ENCODE results near the gene C1QA. TPM values are rescaled to one million over a fixed set of nuclear protein-coding genes. Genes with fewer than 3 reads are reported as not detected.
"Not testable (repeated sequence)": the region's sequence is repeated elsewhere in the genome, so short reads cannot be mapped to it uniquely, and the experiment has no call there.

Gene C1QA
- total RNA-seq, 5 donors from 2014 or later (not counting 1 experiment from before 2014, with no cell fraction given), result 0.33 to 1.3 (median 0.93) TPM; not detected in 1

DNA sequence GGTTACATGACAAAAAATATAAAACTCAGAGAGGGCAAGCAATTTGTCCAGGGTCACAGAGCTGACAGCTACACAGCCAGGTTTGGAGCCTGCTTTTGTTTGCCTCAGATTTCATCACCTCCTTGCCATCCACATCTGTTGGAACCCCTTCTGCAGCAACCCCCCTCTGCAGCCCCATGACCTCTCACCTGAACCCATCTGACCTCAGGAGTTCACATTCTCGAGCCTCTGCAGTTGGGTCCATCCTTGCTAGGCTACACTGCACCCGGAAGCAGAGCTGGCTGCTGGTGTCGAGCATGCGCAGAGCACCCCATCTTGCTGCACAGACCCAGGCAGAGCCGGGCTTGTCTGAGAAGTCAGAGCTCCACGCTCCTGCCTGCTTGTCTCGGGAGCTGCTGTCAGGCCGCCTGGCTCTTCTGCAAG is 26.6 kb downstream of the C1QA start:
- Histone ChIP-seq H3K27ac (ENCODE audit: low read length) (no peak overlapping the region), H3K36me3 (ENCODE audit: control insufficient read depth in 2 of 2, extremely low read depth in 1 of 2, insufficient read depth in 1 of 2, low read length in 1 of 2) (no peaks in the 10 kb centered on the region), H3K4me1 (ENCODE audit: control insufficient read depth in 1 of 2, extremely low read depth in 1 of 2, insufficient read depth in 2 of 2, low read length in 2 of 2) (no peaks in the 10 kb centered on the region), H3K27me3 (replicated peaks in 1 of 2; ENCODE audit: control insufficient read depth in 2 of 2, extremely low read depth in 1 of 2, insufficient read depth in 2 of 2, low read length in 1 of 2) (peaks cover 0 to 43% of the 10 kb centered on the region in 2 experiments), H3K9me3 (no peaks in the 10 kb centered on the region), H3K4me3 (ENCODE audit: control insufficient read depth in 1 of 2, extremely low read depth in 1 of 2, low read length in 1 of 2) (no peak overlapping the region)
- POLR2A ChIA-PET, result no interaction called here
- DNase-seq (no peak), ATAC-seq (replicated peaks in 1 of 4) (no peak)
- Mint-ChIP-seq H3K9me3 (no peaks in the 10 kb centered on the region), H3K4me3 (no peak overlapping the region), H3K27ac (no peak overlapping the region), H3K36me3 (no peaks in the 10 kb centered on the region), H3K4me1 (no peaks in the 10 kb centered on the region), H3K27me3 (peaks cover 32 to 40% of the 10 kb centered on the region in 2 donors)
- CTCF ChIA-PET, result no interaction called here
- WGBS (ENCODE audit: insufficient coverage), result 89% methylated on average over 7 of the region's 8 CpGs

DNA sequence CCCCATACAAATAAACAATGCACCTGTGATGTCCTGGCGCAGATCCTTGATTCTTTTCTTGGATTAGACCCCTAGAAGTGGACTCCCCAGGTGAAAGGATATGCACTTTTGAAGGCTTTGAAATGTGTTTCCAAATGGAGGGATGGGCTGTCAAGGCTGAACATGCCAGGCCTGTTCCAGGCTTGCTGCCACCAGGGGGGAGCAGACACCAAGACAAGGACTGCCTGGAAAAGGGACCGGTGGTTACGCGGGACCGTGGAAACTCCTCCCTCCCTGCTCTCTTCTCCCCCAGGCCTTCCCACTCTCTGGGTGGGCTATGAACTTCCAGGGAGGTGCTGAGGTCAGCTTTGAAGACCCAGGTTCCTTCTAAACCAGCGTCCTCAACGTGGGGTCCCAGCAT is 29.3 kb downstream of the C1QA start:
- H3K27ac Mint-ChIP-seq, result no peak overlapping the region
- Histone ChIP-seq H3K27me3 (replicated peaks in 1 of 2; ENCODE audit: control insufficient read depth in 2 of 2, extremely low read depth in 1 of 2, insufficient read depth in 2 of 2, low read length in 1 of 2) (peaks cover 0 to 38% of the 10 kb centered on the region in 2 experiments), H3K9me3 (no peaks in the 10 kb centered on the region), H3K27ac (ENCODE audit: low read length) (no peak overlapping the region), H3K4me3 (ENCODE audit: control insufficient read depth in 1 of 2, extremely low read depth in 1 of 2, low read length in 1 of 2) (no peak overlapping the region), H3K36me3 (ENCODE audit: control insufficient read depth in 2 of 2, extremely low read depth in 1 of 2, insufficient read depth in 1 of 2, low read length in 1 of 2) (no peaks in the 10 kb centered on the region), H3K4me1 (ENCODE audit: control insufficient read depth in 1 of 2, extremely low read depth in 1 of 2, insufficient read depth in 2 of 2, low read length in 2 of 2) (no peaks in the 10 kb centered on the region)
- H3K9me3 Mint-ChIP-seq, result no peaks in the 10 kb centered on the region
- POLR2A ChIA-PET, result no interaction called here
- ATAC-seq (replicated peaks in 1 of 4) (no peak), DNase-seq (no peak)
- H3K4me1 Mint-ChIP-seq, result no peaks in the 10 kb centered on the region
- H3K36me3 Mint-ChIP-seq, result no peaks in the 10 kb centered on the region
- peaks cover 26 to 42% of the 10 kb centered on the region in 2 donors for H3K27me3 Mint-ChIP-seq
- CTCF ChIA-PET, result no interaction called here
- H3K4me3 Mint-ChIP-seq, result no peak overlapping the region
- 82% methylated on average over 5 of the region's 7 CpGs for WGBS (ENCODE audit: insufficient coverage)

DNA sequence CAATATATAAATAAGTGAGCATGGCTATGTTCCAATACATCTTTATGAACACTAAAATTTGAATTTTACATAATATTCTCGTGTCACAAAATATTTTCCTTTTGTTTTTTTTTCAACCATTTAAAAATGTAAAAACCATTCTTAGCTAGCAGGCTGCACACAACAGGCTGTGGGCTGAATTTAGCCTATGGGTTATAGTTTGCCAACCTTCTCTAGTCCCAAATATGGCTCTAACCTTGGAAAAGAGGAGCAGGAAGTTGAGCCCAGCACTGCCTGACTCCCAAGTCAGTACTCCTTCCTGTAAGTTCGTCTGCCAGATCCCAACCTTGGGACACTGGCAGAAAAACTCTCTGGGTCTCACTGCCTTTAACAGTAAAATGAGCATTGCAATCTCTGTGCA is 30.0 kb downstream of the C1QA start:
- H3K36me3 ChIP-seq (ENCODE audit: control insufficient read depth in 2 of 2, extremely low read depth in 1 of 2, insufficient read depth in 1 of 2, low read length in 1 of 2), result no peaks in the 10 kb centered on the region
- H3K9me3 ChIP-seq, result no peaks in the 10 kb centered on the region
- no peaks in the 10 kb centered on the region for H3K9me3 Mint-ChIP-seq
- ChIA-PET POLR2A (no interaction called here), CTCF (no interaction called here)
- ATAC-seq (replicated peaks in 1 of 4) (no peak), DNase-seq (no peak)
- no peak overlapping the region for H3K27ac ChIP-seq (ENCODE audit: low read length)
- H3K4me3 ChIP-seq (ENCODE audit: control insufficient read depth in 1 of 2, extremely low read depth in 1 of 2, low read length in 1 of 2), result no peak overlapping the region
- H3K36me3 Mint-ChIP-seq, result no peaks in the 10 kb centered on the region
- H3K4me3 Mint-ChIP-seq, result no peak overlapping the region
- 20% methylated on average over 1 of the region's 2 CpGs for WGBS (ENCODE audit: insufficient coverage)
- peaks cover 24 to 47% of the 10 kb centered on the region in 2 donors for H3K27me3 Mint-ChIP-seq
- H3K27ac Mint-ChIP-seq, result no peak overlapping the region
- peaks cover 0 to 35% of the 10 kb centered on the region in 2 experiments for H3K27me3 ChIP-seq (replicated peaks in 1 of 2; ENCODE audit: control insufficient read depth in 2 of 2, extremely low read depth in 1 of 2, insufficient read depth in 2 of 2, low read length in 1 of 2)
- H3K4me1 Mint-ChIP-seq, result no peaks in the 10 kb centered on the region
- no peaks in the 10 kb centered on the region for H3K4me1 ChIP-seq (ENCODE audit: control insufficient read depth in 1 of 2, extremely low read depth in 1 of 2, insufficient read depth in 2 of 2, low read length in 2 of 2)

DNA sequence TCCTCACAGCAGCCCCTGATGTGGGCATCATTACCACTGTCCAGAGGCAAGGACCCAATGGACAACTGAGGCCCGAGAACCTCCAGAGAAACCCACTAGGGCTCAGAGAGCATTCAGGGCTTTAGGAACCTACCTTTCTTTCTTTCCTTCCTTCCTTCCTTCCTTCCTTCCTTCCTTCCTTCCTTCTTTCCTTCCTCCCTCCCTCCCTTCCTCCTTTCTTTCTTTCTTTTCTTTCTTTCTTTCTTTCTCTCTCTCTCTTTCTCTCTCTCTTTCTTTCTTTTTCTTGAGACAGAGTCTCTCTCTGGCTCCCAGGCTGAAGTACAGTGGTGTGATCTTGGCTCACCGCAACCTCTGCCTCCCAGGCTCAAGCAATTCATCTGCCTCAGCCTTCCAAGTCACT is 32.4 kb downstream of the C1QA start:
- not testable (repeated sequence) for H3K4me1 Mint-ChIP-seq, H3K27ac Mint-ChIP-seq

DNA sequence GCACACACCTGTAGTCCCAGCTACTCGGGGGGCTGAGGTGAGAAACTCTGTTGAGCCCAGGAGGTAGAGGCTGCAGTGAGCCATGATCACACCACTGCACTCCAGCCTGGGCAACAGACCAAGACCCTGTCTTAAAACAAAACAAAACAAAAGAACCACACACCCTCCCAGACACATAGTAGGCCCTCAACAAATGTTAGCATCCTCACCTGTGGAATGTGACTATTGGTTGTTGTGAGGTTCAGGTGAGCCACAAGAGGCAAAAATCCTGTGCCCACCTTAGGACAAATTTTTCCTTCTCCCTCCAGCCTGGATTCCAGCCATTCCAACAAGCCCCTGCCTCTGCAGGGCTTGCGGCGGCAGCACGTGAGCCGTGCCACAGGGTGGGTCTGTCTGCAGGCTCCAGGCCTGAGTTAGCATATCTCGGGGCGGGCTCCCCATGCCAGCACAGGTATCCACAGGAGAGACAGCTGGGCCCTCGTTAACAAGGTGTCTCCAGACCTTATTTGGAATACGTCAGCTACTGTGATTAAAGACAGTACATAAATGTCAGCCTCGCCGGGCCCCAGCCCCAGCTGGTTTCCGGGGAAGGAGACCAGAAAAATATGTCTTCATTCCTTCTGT is 34.0 kb downstream of the C1QA start:
- Histone ChIP-seq H3K4me1 (ENCODE audit: control insufficient read depth in 1 of 2, extremely low read depth in 1 of 2, insufficient read depth in 2 of 2, low read length in 2 of 2) (no peaks in the 10 kb centered on the region), H3K27ac (ENCODE audit: low read length) (no peak overlapping the region), H3K36me3 (ENCODE audit: control insufficient read depth in 2 of 2, extremely low read depth in 1 of 2, insufficient read depth in 1 of 2, low read length in 1 of 2) (no peaks in the 10 kb centered on the region), H3K27me3 (replicated peaks in 1 of 2; ENCODE audit: control insufficient read depth in 2 of 2, extremely low read depth in 1 of 2, insufficient read depth in 2 of 2, low read length in 1 of 2) (peaks cover 0 to 55% of the 10 kb centered on the region in 2 experiments), H3K4me3 (ENCODE audit: control insufficient read depth in 1 of 2, extremely low read depth in 1 of 2, low read length in 1 of 2) (no peak overlapping the region), H3K9me3 (no peaks in the 10 kb centered on the region)
- H3K9me3 Mint-ChIP-seq, result no peaks in the 10 kb centered on the region
- DNase-seq (no peak), ATAC-seq (replicated peaks in 1 of 4) (no peak)
- POLR2A ChIA-PET, result no interaction called here
- H3K4me1 Mint-ChIP-seq, result no peaks in the 10 kb centered on the region
- no peak overlapping the region for H3K4me3 Mint-ChIP-seq
- 57% methylated on average over 10 of the region's 12 CpGs for whole genome bisulfite sequencing (ENCODE audit: insufficient coverage)
- H3K27ac Mint-ChIP-seq, result no peak overlapping the region
- CTCF ChIA-PET, result no interaction called here
- no peaks in the 10 kb centered on the region for H3K36me3 Mint-ChIP-seq
- peaks cover 28 to 64% of the 10 kb centered on the region in 2 donors for H3K27me3 Mint-ChIP-seq

More for the DNA sequence above, 32.4 kb downstream of the C1QA start:
- POLR2A ChIA-PET; H3K4me3 Mint-ChIP-seq; H3K36me3 ChIP-seq (ENCODE audit: control insufficient read depth in 2 of 2, extremely low read depth in 1 of 2, insufficient read depth in 1 of 2, low read length in 1 of 2); H3K9me3 Mint-ChIP-seq; H3K4me1 ChIP-seq (ENCODE audit: control insufficient read depth in 1 of 2, extremely low read depth in 1 of 2, insufficient read depth in 2 of 2, low read length in 2 of 2); ATAC-seq (replicated peaks in 1 of 4); DNase-seq; H3K9me3 ChIP-seq; H3K36me3 Mint-ChIP-seq; H3K27ac ChIP-seq (ENCODE audit: low read length); H3K4me3 ChIP-seq (ENCODE audit: control insufficient read depth in 1 of 2, extremely low read depth in 1 of 2, low read length in 1 of 2): not testable (repeated sequence)
- peaks cover 28 to 55% of the 10 kb centered on the region in 2 donors for H3K27me3 Mint-ChIP-seq
- WGBS (ENCODE audit: insufficient coverage), result 40% methylated on average over 1 of the region's 2 CpGs
- peaks cover 0 to 54% of the 10 kb centered on the region in 2 experiments for H3K27me3 ChIP-seq (replicated peaks in 1 of 2; ENCODE audit: control insufficient read depth in 2 of 2, extremely low read depth in 1 of 2, insufficient read depth in 2 of 2, low read length in 1 of 2)
- CTCF ChIA-PET, result interaction anchor here in 1 of 2 donors (0.7 kb wide), 1 partner anchor 137 kb away, joined by 4 read pairs; no protein-coding TSS in a partner anchor

DNA sequence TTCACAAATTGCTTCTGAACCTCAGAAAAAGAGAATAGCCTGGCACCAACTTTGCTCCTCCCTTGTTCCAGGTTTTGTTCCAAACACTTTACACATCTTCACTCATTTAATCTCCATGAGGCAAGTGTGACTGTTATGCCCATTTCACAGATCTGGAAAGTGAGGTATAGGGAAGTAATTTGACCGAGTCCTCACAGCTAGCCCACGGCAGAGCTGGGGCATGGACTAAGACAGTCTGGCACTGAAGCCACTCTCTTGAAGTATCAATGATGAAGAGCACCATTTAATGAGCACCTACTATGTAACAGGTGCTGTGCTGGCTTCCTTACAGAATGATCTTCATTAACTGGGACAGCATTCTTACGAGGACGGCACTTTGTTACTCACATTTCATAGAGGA is 35.6 kb downstream of the C1QA start:
- H3K4me1 Mint-ChIP-seq, result no peaks in the 10 kb centered on the region
- POLR2A ChIA-PET, result no interaction called here
- Histone ChIP-seq H3K4me3 (ENCODE audit: control insufficient read depth in 1 of 2, extremely low read depth in 1 of 2, low read length in 1 of 2) (no peak overlapping the region), H3K36me3 (ENCODE audit: control insufficient read depth in 2 of 2, extremely low read depth in 1 of 2, insufficient read depth in 1 of 2, low read length in 1 of 2) (no peaks in the 10 kb centered on the region), H3K9me3 (no peaks in the 10 kb centered on the region), H3K27ac (ENCODE audit: low read length) (no peak overlapping the region), H3K27me3 (replicated peaks in 1 of 2; ENCODE audit: control insufficient read depth in 2 of 2, extremely low read depth in 1 of 2, insufficient read depth in 2 of 2, low read length in 1 of 2) (peaks cover 0 to 58% of the 10 kb centered on the region in 2 experiments), H3K4me1 (ENCODE audit: control insufficient read depth in 1 of 2, extremely low read depth in 1 of 2, insufficient read depth in 2 of 2, low read length in 2 of 2) (no peaks in the 10 kb centered on the region)
- no peaks in the 10 kb centered on the region for H3K9me3 Mint-ChIP-seq
- no peak overlapping the region for H3K4me3 Mint-ChIP-seq
- H3K27ac Mint-ChIP-seq, result no peak overlapping the region
- peaks cover 29 to 67% of the 10 kb centered on the region in 2 donors for H3K27me3 Mint-ChIP-seq
- 89% methylated on average over 4 of the region's 4 CpGs for WGBS (ENCODE audit: insufficient coverage)
- ATAC-seq (replicated peaks in 1 of 4) (no peak), DNase-seq (no peak)
- CTCF ChIA-PET, result no interaction called here
- H3K36me3 Mint-ChIP-seq, result no peaks in the 10 kb centered on the region
